ENCODE results near the gene COL8A2. TPM values are rescaled to one million over a fixed set of nuclear protein-coding genes. Genes with fewer than 3 reads are reported as not detected.

The COL8A2 gene
- total RNA-seq, 1 donor from 2014 or later = 1.2 TPM

- Histone ChIP-seq H3K27me3 (ENCODE audit: control insufficient read depth, insufficient read depth, low read length) (no peaks in the 10 kb centered on the region), H3K36me3 (ENCODE audit: control insufficient read depth, insufficient read depth, low read length) (peaks cover 2% of the 10 kb centered on the region), H3K4me3 (ENCODE audit: low read depth, low read length) (peak within 1 kb of the TSS; percentile 84)
- TF ChIP-seq CTCF (IDR thresholded peaks at IDR 0.05; ENCODE audit: insufficient read depth, low read length, poor library complexity, severe bottlenecking) = no peak
- no peak for DNase-seq (ENCODE audit: low read depth)
Observed at GRCh38 chr1:36155408-36156328, 30.6 kb upstream of the COL8A2 start, which contains the start of gene MAP7D1. Gene MAP7D1, plus strand, starts transcription at chr1:36156160. Its CDS starts 258 bp downstream, at chr1:36156418.

- H3K4me3 ChIP-seq (ENCODE audit: low read depth, low read length) = peak overlapping the region; percentile 84
- no peak for DNase-seq (ENCODE audit: low read depth)
- no peak for TF ChIP-seq CTCF (IDR thresholded peaks at IDR 0.05; ENCODE audit: insufficient read depth, low read length, poor library complexity, severe bottlenecking)
Observed at GRCh38 chr1:36154765-36155407, 29.9 kb upstream of the COL8A2 start.

GRCh38 chr1:36154335-36154734 lies 29.3 kb upstream of the COL8A2 start:
- TF ChIP-seq CTCF (IDR thresholded peaks at IDR 0.05; ENCODE audit: insufficient read depth, low read length, poor library complexity, severe bottlenecking) = no peak
- H3K4me3 ChIP-seq (ENCODE audit: low read depth, low read length) = no peak overlapping the region
- no peaks in the 10 kb centered on the region for H3K27me3 ChIP-seq (ENCODE audit: control insufficient read depth, insufficient read depth, low read length)
- no peak for DNase-seq (ENCODE audit: low read depth)
- no peaks in the 10 kb centered on the region for H3K36me3 ChIP-seq (ENCODE audit: control insufficient read depth, insufficient read depth, low read length)

More at GRCh38 chr1:36154765-36155407, 29.9 kb upstream of the COL8A2 start:
- peaks cover 2% of the 10 kb centered on the region for H3K36me3 ChIP-seq (ENCODE audit: control insufficient read depth, insufficient read depth, low read length)
- H3K27me3 ChIP-seq (ENCODE audit: control insufficient read depth, insufficient read depth, low read length) = no peaks in the 10 kb centered on the region

- Histone ChIP-seq H3K27me3 (ENCODE audit: control insufficient read depth, insufficient read depth, low read length) (no peaks in the 10 kb centered on the region), H3K4me3 (ENCODE audit: low read depth, low read length) (no peak overlapping the region), H3K36me3 (ENCODE audit: control insufficient read depth, insufficient read depth, low read length) (no peaks in the 10 kb centered on the region)
- DNase-seq (ENCODE audit: low read depth) = no peak
- no peak for TF ChIP-seq CTCF (IDR thresholded peaks at IDR 0.05; ENCODE audit: insufficient read depth, low read length, poor library complexity, severe bottlenecking)
Observed at GRCh38 chr1:36153476-36153875, 28.5 kb upstream of the COL8A2 start.

- Histone ChIP-seq H3K4me3 (ENCODE audit: low read depth, low read length) (no peak overlapping the region), H3K36me3 (ENCODE audit: control insufficient read depth, insufficient read depth, low read length) (no peaks in the 10 kb centered on the region), H3K27me3 (ENCODE audit: control insufficient read depth, insufficient read depth, low read length) (no peaks in the 10 kb centered on the region)
- no peak for DNase-seq (ENCODE audit: low read depth)
- no peak for TF ChIP-seq CTCF (IDR thresholded peaks at IDR 0.05; ENCODE audit: insufficient read depth, low read length, poor library complexity, severe bottlenecking)
Observed at GRCh38 chr1:36151845-36152203, 26.8 kb upstream of the COL8A2 start.

Measured in kidney epithelial cell (primary cell).